Left ventricle myocardium inferior (tissue), 1 donor: ENCODE measurements around the gene CCDC196. TPM values are rescaled to one million over a fixed set of nuclear protein-coding genes. Genes with fewer than 3 reads are reported as not detected.

Source experiments
- DNase-seq: peaks from one replicate; pipeline ENCODE4 v3.0.0-alpha.2; 2020
- H3K27ac ChIP-seq: fragments of 200-600 bp; replicated peaks from 2 replicates; pipeline ENCODE4 v1.8.0; 2021
- H3K27me3 ChIP-seq: fragments of 200-600 bp; 2 replicates; pipeline ENCODE4 v1.8.0; 2021; ENCODE audit warnings: low read depth
- H3K36me3 ChIP-seq: fragments of 200-600 bp; 2 replicates; pipeline ENCODE4 v1.8.0; 2021
- H3K4me1 ChIP-seq: fragments of 200-600 bp; 2 replicates; pipeline ENCODE4 v1.8.0; 2021
- H3K4me3 ChIP-seq: fragments of 200-600 bp; 2 replicates; pipeline ENCODE4 v1.8.0; 2021; ENCODE audit warnings: mild to moderate bottlenecking, moderate library complexity
- H3K9me3 ChIP-seq: fragments of 200-600 bp; replicated peaks from 2 replicates; pipeline ENCODE4 v1.8.0; 2021
- intact Hi-C: fragments of 100-400 bp; cut with micrococcal nuclease; formaldehyde crosslinking; loops from one replicate; pipeline ENCODE4 v1.11.0; 2022
- total RNA-seq: library from RNA; stranded (reverse); fragmentation: NEBNext Ultra II Directional; extraction: Animal tissue kit (Norgen Biotek cat#: 25700); gene quantifications from one replicate; pipeline ENCODE4 v1.2.1, GENCODE V29; 2021
- TF ChIP-seq, protein P1 (sequence below): fragments of 200-600 bp; IDR thresholded peaks from 2 replicates; pipeline ENCODE4 v1.8.0; 2021; ENCODE audit warnings: antibody characterized with exemption, mild to moderate bottlenecking, borderline replicate concordance
- donor health status: DM: no; HTN: yes; CAD: no; lungs with severe emphysema.

CCDC196 gene
- total RNA-seq, 1 donor from 2014 or later, result not detected

DNA sequence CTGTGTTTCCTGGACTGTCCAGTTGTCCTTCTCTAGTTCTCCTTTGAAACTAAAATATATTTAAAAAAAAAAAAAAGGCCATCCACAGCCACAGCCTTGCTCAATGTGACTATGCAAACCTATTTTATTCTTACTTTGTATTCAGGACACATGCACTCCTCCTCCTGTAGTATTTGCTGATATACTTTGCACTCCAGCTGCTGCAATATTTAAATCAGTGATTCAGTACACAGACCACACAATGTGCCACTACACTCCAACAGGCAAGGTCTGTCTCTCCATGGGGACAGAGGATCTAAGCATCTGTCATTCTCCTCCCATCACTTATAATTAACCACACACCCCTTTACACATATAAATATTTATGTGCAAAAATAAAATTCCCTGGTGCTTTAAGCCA lies 40.2 kb upstream of the CCDC196 start:
- no peak for DNase-seq
- TF ChIP-seq, protein P1, sequence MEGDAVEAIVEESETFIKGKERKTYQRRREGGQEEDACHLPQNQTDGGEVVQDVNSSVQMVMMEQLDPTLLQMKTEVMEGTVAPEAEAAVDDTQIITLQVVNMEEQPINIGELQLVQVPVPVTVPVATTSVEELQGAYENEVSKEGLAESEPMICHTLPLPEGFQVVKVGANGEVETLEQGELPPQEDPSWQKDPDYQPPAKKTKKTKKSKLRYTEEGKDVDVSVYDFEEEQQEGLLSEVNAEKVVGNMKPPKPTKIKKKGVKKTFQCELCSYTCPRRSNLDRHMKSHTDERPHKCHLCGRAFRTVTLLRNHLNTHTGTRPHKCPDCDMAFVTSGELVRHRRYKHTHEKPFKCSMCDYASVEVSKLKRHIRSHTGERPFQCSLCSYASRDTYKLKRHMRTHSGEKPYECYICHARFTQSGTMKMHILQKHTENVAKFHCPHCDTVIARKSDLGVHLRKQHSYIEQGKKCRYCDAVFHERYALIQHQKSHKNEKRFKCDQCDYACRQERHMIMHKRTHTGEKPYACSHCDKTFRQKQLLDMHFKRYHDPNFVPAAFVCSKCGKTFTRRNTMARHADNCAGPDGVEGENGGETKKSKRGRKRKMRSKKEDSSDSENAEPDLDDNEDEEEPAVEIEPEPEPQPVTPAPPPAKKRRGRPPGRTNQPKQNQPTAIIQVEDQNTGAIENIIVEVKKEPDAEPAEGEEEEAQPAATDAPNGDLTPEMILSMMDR, result no peak
- H3K4me1 ChIP-seq, result no peaks in the 10 kb centered on the region

DNA sequence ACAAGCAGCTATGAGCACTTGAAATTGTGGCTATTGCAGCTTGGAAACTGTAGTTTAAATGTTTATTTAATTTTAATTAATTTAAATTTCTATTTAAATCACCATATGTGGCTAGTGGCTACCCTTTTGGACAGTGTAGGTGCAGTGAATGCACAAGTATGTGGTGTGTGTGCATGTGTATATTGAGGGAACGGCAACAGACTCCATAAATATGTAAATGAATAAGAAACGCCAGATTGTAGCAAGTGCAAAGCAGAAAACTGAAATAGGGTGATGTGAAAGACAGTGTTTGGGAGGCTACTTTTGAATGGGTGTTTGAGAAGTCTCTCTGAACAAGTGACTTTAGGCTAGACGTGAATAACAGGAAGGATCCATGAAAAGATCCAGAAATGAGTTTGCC lies 32.7 kb upstream of the CCDC196 start:
- no peaks in the 10 kb centered on the region for H3K4me1 ChIP-seq
- no peak for DNase-seq
- no peaks in the 10 kb centered on the region for H3K36me3 ChIP-seq
- TF ChIP-seq, protein P1, result no peak
- H3K27me3 ChIP-seq, result no peaks in the 10 kb centered on the region
- no peak overlapping the region for H3K27ac ChIP-seq
- intact Hi-C loops, result no loop called here
- no peaks in the 10 kb centered on the region for H3K9me3 ChIP-seq
- no peak overlapping the region for H3K4me3 ChIP-seq

More for the DNA sequence above, 40.2 kb upstream of the CCDC196 start:
- H3K9me3 ChIP-seq, result no peaks in the 10 kb centered on the region
- H3K4me3 ChIP-seq, result no peak overlapping the region
- intact Hi-C loops, result no loop called here
- H3K27ac ChIP-seq, result no peak overlapping the region
- H3K27me3 ChIP-seq, result no peaks in the 10 kb centered on the region
- H3K36me3 ChIP-seq, result no peaks in the 10 kb centered on the region

DNA sequence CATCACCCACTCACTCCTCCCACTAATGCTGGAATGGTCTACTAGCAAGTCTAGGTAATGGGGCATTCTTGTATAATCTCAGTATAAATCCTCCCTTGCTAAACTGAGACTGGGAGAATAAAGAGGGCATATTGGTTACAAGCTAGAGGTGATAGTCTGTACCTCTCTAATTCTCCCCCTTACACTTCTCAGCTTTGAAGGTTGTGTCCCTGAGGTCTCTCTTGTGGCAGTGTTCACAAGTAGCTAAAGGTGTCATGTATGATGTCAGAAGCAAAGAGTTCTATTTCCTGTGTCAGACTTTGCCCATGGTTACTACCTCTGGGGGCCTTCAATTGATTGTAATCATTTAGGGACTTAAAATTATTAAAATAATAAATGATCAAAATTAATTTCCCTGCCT lies 26.6 kb upstream of the CCDC196 start:
- no peak for DNase-seq
- Histone ChIP-seq H3K9me3 (no peaks in the 10 kb centered on the region), H3K4me1 (no peaks in the 10 kb centered on the region), H3K27me3 (no peaks in the 10 kb centered on the region), H3K27ac (no peak overlapping the region), H3K4me3 (no peak overlapping the region), H3K36me3 (no peaks in the 10 kb centered on the region)
- TF ChIP-seq, protein P1, result no peak
- intact Hi-C loops, result no loop called here

DNA sequence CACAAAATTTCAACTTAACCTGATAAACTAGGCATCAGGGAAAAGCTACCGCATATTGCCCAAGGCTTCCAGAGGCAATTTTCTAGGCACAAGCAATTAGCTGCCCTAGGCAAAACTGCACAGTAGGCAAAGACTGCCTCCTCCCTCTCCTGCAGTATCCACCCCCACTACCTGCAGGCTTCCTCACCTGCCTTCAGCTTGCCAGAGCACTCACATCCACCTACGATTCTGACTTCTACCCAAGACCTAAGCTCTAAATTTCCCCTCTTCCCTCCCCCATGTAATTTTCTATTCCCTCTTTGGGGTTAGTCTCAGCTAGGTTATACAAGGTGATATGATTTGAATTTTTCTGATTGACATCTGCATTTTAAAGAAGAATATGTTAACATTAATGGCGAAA lies 21.9 kb upstream of the CCDC196 start:
- Histone ChIP-seq H3K27ac (no peak overlapping the region), H3K27me3 (no peaks in the 10 kb centered on the region), H3K4me3 (no peak overlapping the region), H3K9me3 (peaks cover 8% of the 10 kb centered on the region), H3K4me1 (no peaks in the 10 kb centered on the region), H3K36me3 (no peaks in the 10 kb centered on the region)
- TF ChIP-seq, protein P1, result no peak
- intact Hi-C loops, result no loop called here
- no peak for DNase-seq

DNA sequence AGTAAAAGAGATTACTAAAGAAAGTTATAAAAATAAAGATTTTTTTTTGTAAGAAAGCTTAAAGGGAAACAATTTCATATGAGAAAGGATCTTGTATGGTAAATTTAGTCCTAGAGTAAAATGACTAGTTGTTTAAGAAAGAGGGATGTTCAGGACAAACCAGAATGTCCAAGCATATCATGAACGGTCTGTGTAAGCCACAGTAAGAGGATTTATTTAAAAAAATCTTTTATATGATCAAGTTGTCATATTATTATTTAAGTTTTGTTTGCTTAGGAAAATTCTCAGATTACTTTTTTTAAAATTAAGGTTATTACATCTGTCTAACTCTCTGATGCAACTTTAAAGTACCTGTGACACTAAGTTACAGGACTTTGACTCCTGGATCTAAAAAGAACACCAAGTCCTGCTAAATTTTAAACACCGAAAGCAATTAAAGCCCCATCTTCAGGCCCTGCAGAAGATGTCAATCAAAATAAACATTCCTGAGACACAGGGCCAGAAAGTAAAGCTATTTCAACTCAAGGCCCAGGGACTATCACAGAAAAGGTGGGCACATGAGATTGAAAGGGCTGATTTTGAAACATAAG lies 17.3 kb upstream of the CCDC196 start:
- TF ChIP-seq, protein P1, result no peak
- H3K36me3 ChIP-seq, result no peaks in the 10 kb centered on the region
- no peaks in the 10 kb centered on the region for H3K4me1 ChIP-seq
- no peaks in the 10 kb centered on the region for H3K27me3 ChIP-seq
- intact Hi-C loops, result no loop called here
- DNase-seq, result no peak
- peaks cover 27% of the 10 kb centered on the region for H3K9me3 ChIP-seq
- H3K27ac ChIP-seq, result no peak overlapping the region
- no peak overlapping the region for H3K4me3 ChIP-seq
